Measurements from ENCODE around the gene P4HA3.

P4HA3 gene

GRCh38 chr11:74312326-74312725 is 886 bp upstream of the P4HA3 start:
- Histone ChIP-seq H3K9ac (ENCODE audit: low read length) (no peak overlapping the region), H3K27ac (ENCODE audit: low read depth, low read length) (no peak overlapping the region), H3K9me3 (ENCODE audit: low read length) (no peaks in the 10 kb centered on the region), H3K27me3 (ENCODE audit: control insufficient read depth in 1 of 2, insufficient read depth in 2 of 2, low read length in 2 of 2) (no peaks in the 10 kb centered on the region), H3K4me1 (ENCODE audit: insufficient read depth, low read length) (no peaks in the 10 kb centered on the region), H3K4me3 (ENCODE audit: low read depth in 1 of 2, low read length in 2 of 2) (no peak overlapping the region), H3K36me3 (ENCODE audit: insufficient read depth, low read length) (no peaks in the 10 kb centered on the region)

- no peaks in the 10 kb centered on the region for H3K27me3 ChIP-seq (ENCODE audit: control insufficient read depth in 1 of 2, insufficient read depth in 2 of 2, low read length in 2 of 2)
- no peaks in the 10 kb centered on the region for H3K9me3 ChIP-seq (ENCODE audit: low read length)
- no peaks in the 10 kb centered on the region for H3K36me3 ChIP-seq (ENCODE audit: insufficient read depth, low read length)
- H3K4me1 ChIP-seq (ENCODE audit: insufficient read depth, low read length) = no peaks in the 10 kb centered on the region
- H3K9ac ChIP-seq (ENCODE audit: low read length) = no peak overlapping the region
- H3K27ac ChIP-seq (ENCODE audit: low read depth, low read length) = no peak overlapping the region
- peak overlapping the region in 1 of 2 donors; percentile 53 for H3K4me3 ChIP-seq (ENCODE audit: low read depth in 1 of 2, low read length in 2 of 2)
These were observed 583 bp downstream of the P4HA3 start for GRCh38 chr11:74310857-74311256.

GRCh38 chr11:74307434-74307833 is 4.0 kb downstream of the P4HA3 start:
- no peaks in the 10 kb centered on the region for H3K27me3 ChIP-seq (ENCODE audit: control insufficient read depth in 1 of 2, insufficient read depth in 2 of 2, low read length in 2 of 2)
- no peaks in the 10 kb centered on the region for H3K36me3 ChIP-seq (ENCODE audit: insufficient read depth, low read length)
- H3K4me3 ChIP-seq (ENCODE audit: low read depth in 1 of 2, low read length in 2 of 2) = no peak overlapping the region
- H3K9me3 ChIP-seq (ENCODE audit: low read length) = no peaks in the 10 kb centered on the region
- no peak overlapping the region for H3K27ac ChIP-seq (ENCODE audit: low read depth, low read length)
- H3K9ac ChIP-seq (ENCODE audit: low read length) = no peak overlapping the region
- H3K4me1 ChIP-seq (ENCODE audit: insufficient read depth, low read length) = no peaks in the 10 kb centered on the region

GRCh38 chr11:74306435-74307175 is 4.8 kb downstream of the P4HA3 start:
- Histone ChIP-seq H3K9me3 (ENCODE audit: low read length) (no peaks in the 10 kb centered on the region), H3K4me1 (ENCODE audit: insufficient read depth, low read length) (no peaks in the 10 kb centered on the region), H3K27ac (ENCODE audit: low read depth, low read length) (no peak overlapping the region), H3K4me3 (ENCODE audit: low read depth in 1 of 2, low read length in 2 of 2) (no peak overlapping the region), H3K27me3 (ENCODE audit: control insufficient read depth in 1 of 2, insufficient read depth in 2 of 2, low read length in 2 of 2) (no peaks in the 10 kb centered on the region), H3K36me3 (ENCODE audit: insufficient read depth, low read length) (no peaks in the 10 kb centered on the region), H3K9ac (ENCODE audit: low read length) (no peak overlapping the region)

- Histone ChIP-seq H3K27me3 (ENCODE audit: control insufficient read depth in 1 of 2, insufficient read depth in 2 of 2, low read length in 2 of 2) (no peaks in the 10 kb centered on the region), H3K36me3 (ENCODE audit: insufficient read depth, low read length) (no peaks in the 10 kb centered on the region), H3K4me3 (ENCODE audit: low read depth in 1 of 2, low read length in 2 of 2) (no peak overlapping the region), H3K9ac (ENCODE audit: low read length) (no peak overlapping the region), H3K4me1 (ENCODE audit: insufficient read depth, low read length) (peaks cover 5% of the 10 kb centered on the region), H3K9me3 (ENCODE audit: low read length) (no peaks in the 10 kb centered on the region), H3K27ac (ENCODE audit: low read depth, low read length) (no peak overlapping the region)
These were observed 12.4 kb downstream of the P4HA3 start for GRCh38 chr11:74299015-74299414.

- H3K4me3 ChIP-seq (ENCODE audit: low read depth in 1 of 2, low read length in 2 of 2) = no peak overlapping the region
- no peaks in the 10 kb centered on the region for H3K9me3 ChIP-seq (ENCODE audit: low read length)
- H3K4me1 ChIP-seq (ENCODE audit: insufficient read depth, low read length) = peaks cover 5% of the 10 kb centered on the region
- no peaks in the 10 kb centered on the region for H3K36me3 ChIP-seq (ENCODE audit: insufficient read depth, low read length)
- H3K27me3 ChIP-seq (ENCODE audit: control insufficient read depth in 1 of 2, insufficient read depth in 2 of 2, low read length in 2 of 2) = no peaks in the 10 kb centered on the region
- H3K9ac ChIP-seq (ENCODE audit: low read length) = no peak overlapping the region
- no peak overlapping the region for H3K27ac ChIP-seq (ENCODE audit: low read depth, low read length)
These were observed 14.0 kb downstream of the P4HA3 start for GRCh38 chr11:74297484-74297883.

GRCh38 chr11:74288911-74289310 is 22.5 kb downstream of the P4HA3 start:
- Histone ChIP-seq H3K27ac (ENCODE audit: low read depth, low read length) (no peak overlapping the region), H3K9me3 (ENCODE audit: low read length) (no peaks in the 10 kb centered on the region), H3K4me3 (ENCODE audit: low read depth in 1 of 2, low read length in 2 of 2) (no peak overlapping the region), H3K27me3 (ENCODE audit: control insufficient read depth in 1 of 2, insufficient read depth in 2 of 2, low read length in 2 of 2) (no peaks in the 10 kb centered on the region), H3K4me1 (ENCODE audit: insufficient read depth, low read length) (peaks cover 13% of the 10 kb centered on the region), H3K36me3 (ENCODE audit: insufficient read depth, low read length) (no peaks in the 10 kb centered on the region), H3K9ac (ENCODE audit: low read length) (no peak overlapping the region)

- H3K9me3 ChIP-seq (ENCODE audit: low read length) = no peaks in the 10 kb centered on the region
- peaks cover 13% of the 10 kb centered on the region for H3K4me1 ChIP-seq (ENCODE audit: insufficient read depth, low read length)
- no peaks in the 10 kb centered on the region for H3K27me3 ChIP-seq (ENCODE audit: control insufficient read depth in 1 of 2, insufficient read depth in 2 of 2, low read length in 2 of 2)
- no peaks in the 10 kb centered on the region for H3K36me3 ChIP-seq (ENCODE audit: insufficient read depth, low read length)
- no peak overlapping the region for H3K9ac ChIP-seq (ENCODE audit: low read length)
- H3K27ac ChIP-seq (ENCODE audit: low read depth, low read length) = no peak overlapping the region
- no peak overlapping the region for H3K4me3 ChIP-seq (ENCODE audit: low read depth in 1 of 2, low read length in 2 of 2)
These were observed 23.3 kb downstream of the P4HA3 start for GRCh38 chr11:74288161-74288560.

GRCh38 chr11:74284466-74284865 is 27.0 kb downstream of the P4HA3 start:
- no peak overlapping the region for H3K4me3 ChIP-seq (ENCODE audit: low read depth in 1 of 2, low read length in 2 of 2)
- no peaks in the 10 kb centered on the region for H3K36me3 ChIP-seq (ENCODE audit: insufficient read depth, low read length)
- H3K9ac ChIP-seq (ENCODE audit: low read length) = no peak overlapping the region
- peaks cover 14% of the 10 kb centered on the region for H3K4me1 ChIP-seq (ENCODE audit: insufficient read depth, low read length)
- H3K9me3 ChIP-seq (ENCODE audit: low read length) = no peaks in the 10 kb centered on the region
- H3K27me3 ChIP-seq (ENCODE audit: control insufficient read depth in 1 of 2, insufficient read depth in 2 of 2, low read length in 2 of 2) = no peaks in the 10 kb centered on the region
- H3K27ac ChIP-seq (ENCODE audit: low read depth, low read length) = no peak overlapping the region

- Histone ChIP-seq H3K27ac (ENCODE audit: low read depth, low read length) (no peak overlapping the region), H3K4me3 (ENCODE audit: low read depth in 1 of 2, low read length in 2 of 2) (no peak overlapping the region), H3K9ac (ENCODE audit: low read length) (no peak overlapping the region), H3K27me3 (ENCODE audit: control insufficient read depth in 1 of 2, insufficient read depth in 2 of 2, low read length in 2 of 2) (no peaks in the 10 kb centered on the region), H3K9me3 (ENCODE audit: low read length) (no peaks in the 10 kb centered on the region), H3K36me3 (ENCODE audit: insufficient read depth, low read length) (no peaks in the 10 kb centered on the region), H3K4me1 (ENCODE audit: insufficient read depth, low read length) (peaks cover 20% of the 10 kb centered on the region)
These were observed 27.8 kb downstream of the P4HA3 start for GRCh38 chr11:74283580-74284180.

GRCh38 chr11:74282914-74283371 is 28.5 kb downstream of the P4HA3 start:
- Histone ChIP-seq H3K27ac (ENCODE audit: low read depth, low read length) (no peak overlapping the region), H3K4me1 (ENCODE audit: insufficient read depth, low read length) (peaks cover 20% of the 10 kb centered on the region), H3K9ac (ENCODE audit: low read length) (no peak overlapping the region), H3K36me3 (ENCODE audit: insufficient read depth, low read length) (no peaks in the 10 kb centered on the region), H3K4me3 (ENCODE audit: low read depth in 1 of 2, low read length in 2 of 2) (no peak overlapping the region), H3K9me3 (ENCODE audit: low read length) (no peaks in the 10 kb centered on the region), H3K27me3 (ENCODE audit: control insufficient read depth in 1 of 2, insufficient read depth in 2 of 2, low read length in 2 of 2) (no peaks in the 10 kb centered on the region)

GRCh38 chr11:74282421-74282820 is 29.0 kb downstream of the P4HA3 start:
- H3K9ac ChIP-seq (ENCODE audit: low read length) = no peak overlapping the region
- H3K36me3 ChIP-seq (ENCODE audit: insufficient read depth, low read length) = no peaks in the 10 kb centered on the region
- H3K9me3 ChIP-seq (ENCODE audit: low read length) = no peaks in the 10 kb centered on the region
- H3K27ac ChIP-seq (ENCODE audit: low read depth, low read length) = no peak overlapping the region
- H3K4me3 ChIP-seq (ENCODE audit: low read depth in 1 of 2, low read length in 2 of 2) = no peak overlapping the region
- peaks cover 20% of the 10 kb centered on the region for H3K4me1 ChIP-seq (ENCODE audit: insufficient read depth, low read length)
- H3K27me3 ChIP-seq (ENCODE audit: control insufficient read depth in 1 of 2, insufficient read depth in 2 of 2, low read length in 2 of 2) = no peaks in the 10 kb centered on the region

Measured in muscle layer of colon (tissue), 2 donors.